ENCODE data around the gene GRIN1. TPM values are rescaled to one million over a fixed set of nuclear protein-coding genes. Genes with fewer than 3 reads are reported as not detected.

Gene GRIN1
- total RNA-seq, 6 experiments from 2014 or later: not detected

DNA sequence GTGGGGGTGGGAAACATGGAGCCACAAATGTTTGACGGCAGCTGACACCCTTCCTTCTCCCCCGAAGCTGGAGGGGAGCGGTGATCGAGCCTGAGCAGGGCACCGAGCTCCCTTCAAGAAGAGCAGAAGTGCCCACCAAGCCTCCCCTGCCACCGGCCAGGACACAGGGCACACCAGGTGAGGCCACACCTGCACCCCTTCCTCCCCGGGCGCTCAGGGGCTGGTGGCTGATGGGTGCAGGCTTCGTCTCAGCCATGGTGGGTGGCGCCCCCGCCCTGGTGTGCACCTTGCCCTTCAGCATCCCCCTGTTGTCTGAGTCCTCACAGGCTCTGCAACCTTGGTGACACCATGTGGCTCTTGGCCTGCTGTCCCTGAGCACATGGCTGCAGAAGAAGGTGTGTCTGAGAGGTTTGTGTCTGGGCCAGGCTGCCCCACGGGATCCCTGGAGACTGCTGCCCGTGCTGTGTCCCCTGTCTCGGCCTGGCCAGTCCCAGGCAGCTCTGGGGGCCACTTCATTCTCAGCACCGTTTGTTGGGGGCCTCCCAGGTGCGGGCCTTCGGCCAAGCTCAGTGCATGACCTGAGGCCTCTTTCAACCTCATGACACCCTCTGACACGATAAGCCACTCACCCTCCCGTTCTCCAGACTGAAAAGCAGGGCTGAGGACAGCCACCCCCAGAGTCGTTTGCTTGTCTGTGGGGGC is 41.0 kb upstream of the GRIN1 start:
- Histone ChIP-seq H3K4me3 (no peak overlapping the region), H3K4me1 (no peaks in the 10 kb centered on the region), H3K36me3 (peaks cover 0 to 29% (median 7%) of the 10 kb centered on the region in 4 donors), H3K27me3 (no peaks in the 10 kb centered on the region), H3K9me3 (no peaks in the 10 kb centered on the region), H3K27ac (no peak overlapping the region)
- ATAC-seq (peak in 1 of 4 donors; percentile 10), DNase-seq (no peak)
- no peak for TF ChIP-seq POLR2A (IDR thresholded peaks at IDR 0.05)
- TF ChIP-seq, protein P1, sequence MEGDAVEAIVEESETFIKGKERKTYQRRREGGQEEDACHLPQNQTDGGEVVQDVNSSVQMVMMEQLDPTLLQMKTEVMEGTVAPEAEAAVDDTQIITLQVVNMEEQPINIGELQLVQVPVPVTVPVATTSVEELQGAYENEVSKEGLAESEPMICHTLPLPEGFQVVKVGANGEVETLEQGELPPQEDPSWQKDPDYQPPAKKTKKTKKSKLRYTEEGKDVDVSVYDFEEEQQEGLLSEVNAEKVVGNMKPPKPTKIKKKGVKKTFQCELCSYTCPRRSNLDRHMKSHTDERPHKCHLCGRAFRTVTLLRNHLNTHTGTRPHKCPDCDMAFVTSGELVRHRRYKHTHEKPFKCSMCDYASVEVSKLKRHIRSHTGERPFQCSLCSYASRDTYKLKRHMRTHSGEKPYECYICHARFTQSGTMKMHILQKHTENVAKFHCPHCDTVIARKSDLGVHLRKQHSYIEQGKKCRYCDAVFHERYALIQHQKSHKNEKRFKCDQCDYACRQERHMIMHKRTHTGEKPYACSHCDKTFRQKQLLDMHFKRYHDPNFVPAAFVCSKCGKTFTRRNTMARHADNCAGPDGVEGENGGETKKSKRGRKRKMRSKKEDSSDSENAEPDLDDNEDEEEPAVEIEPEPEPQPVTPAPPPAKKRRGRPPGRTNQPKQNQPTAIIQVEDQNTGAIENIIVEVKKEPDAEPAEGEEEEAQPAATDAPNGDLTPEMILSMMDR (IDR thresholded peaks at IDR 0.05): no peak
- intact Hi-C loops (cut with DNase I): loop anchor here in 1 of 2 donors (10.0 kb wide), 1 partner anchor 297 kb away; no protein-coding TSS in a partner anchor
- no CpG with 5 or more reads among the region's 20 CpGs for WGBS (ENCODE audit: insufficient coverage, low coverage, low lambda C conversion rate, missing lambda C conversion rate)

DNA sequence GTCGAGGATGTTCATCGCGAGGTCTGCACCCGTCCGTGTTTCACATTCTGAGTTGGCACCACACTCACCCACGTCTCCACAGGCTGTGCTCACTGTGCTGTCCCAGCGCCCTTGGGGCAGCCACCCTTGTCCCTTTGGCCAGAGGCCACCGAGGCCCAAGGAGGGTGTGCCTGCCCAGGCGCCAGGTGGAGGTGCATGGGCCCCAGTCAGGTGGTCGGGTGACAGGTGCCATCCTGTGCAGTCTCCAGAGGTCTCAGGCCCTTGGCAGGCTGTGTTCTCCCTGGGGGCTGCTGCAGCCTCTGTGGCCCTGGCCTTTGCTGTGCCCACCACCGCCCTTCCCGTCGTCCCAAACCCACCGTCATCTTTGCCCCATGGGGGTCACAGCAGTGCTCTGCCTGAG is 39.7 kb upstream of the GRIN1 start:
- TF ChIP-seq POLR2A (IDR thresholded peaks at IDR 0.05): no peak
- TF ChIP-seq, protein P1 (IDR thresholded peaks at IDR 0.05): no peak
- DNase-seq (no peak), ATAC-seq (peak in 1 of 4 donors; percentile 37)
- no peak overlapping the region for H3K27ac ChIP-seq
- H3K36me3 ChIP-seq: peaks cover 0 to 35% (median 7%) of the 10 kb centered on the region in 4 donors
- H3K4me3 ChIP-seq: no peak overlapping the region
- WGBS (ENCODE audit: insufficient coverage, low coverage, low lambda C conversion rate, missing lambda C conversion rate): no CpG with 5 or more reads among the region's 14 CpGs
- H3K27me3 ChIP-seq: no peaks in the 10 kb centered on the region
- H3K4me1 ChIP-seq: no peaks in the 10 kb centered on the region
- no peaks in the 10 kb centered on the region for H3K9me3 ChIP-seq
- intact Hi-C loops (cut with DNase I): loop anchor here in 1 of 2 donors (10.0 kb wide), 1 partner anchor 296 kb away; no protein-coding TSS in a partner anchor

DNA sequence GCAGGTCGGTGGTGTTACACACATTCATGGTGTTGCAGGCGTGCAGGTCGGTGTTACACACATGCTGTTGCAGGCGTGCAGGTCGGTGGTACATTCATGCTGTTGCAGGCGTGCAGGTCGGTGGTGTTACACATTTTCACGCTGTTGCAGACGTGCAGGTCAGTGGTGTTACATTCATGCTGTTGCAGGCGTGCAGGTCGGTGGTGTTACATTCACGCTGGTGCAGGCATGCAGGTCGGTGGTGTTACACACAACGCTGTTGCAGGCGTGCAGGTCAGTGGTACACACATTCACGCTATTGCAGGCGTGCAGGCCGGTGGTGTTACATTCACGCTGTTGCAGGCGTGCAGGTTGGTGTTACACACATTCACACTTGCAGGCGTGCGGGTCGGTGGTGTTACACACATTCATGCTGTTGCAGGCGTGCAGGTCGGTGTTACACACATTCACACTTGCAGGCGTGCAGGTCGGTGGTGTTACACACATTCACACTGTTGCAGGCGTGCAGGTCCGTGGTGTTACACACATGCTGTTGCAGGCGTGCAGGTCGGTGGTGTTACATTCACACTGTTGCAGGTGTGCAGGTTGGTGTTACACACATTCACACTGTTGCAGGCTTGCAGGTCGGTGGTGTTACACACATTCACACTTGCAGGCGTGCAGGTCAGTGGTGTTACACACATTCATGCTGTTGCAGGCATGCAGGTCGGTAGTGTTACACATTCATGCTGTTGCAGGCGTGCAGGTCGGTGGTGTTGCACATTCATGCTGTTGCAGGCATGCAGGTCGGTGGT is 35.6 kb upstream of the GRIN1 start:
- no peaks in the 10 kb centered on the region for H3K9me3 ChIP-seq
- no peaks in the 10 kb centered on the region for H3K27me3 ChIP-seq
- 90% methylated on average over 26 of the region's 37 CpGs for WGBS (ENCODE audit: insufficient coverage, low coverage, low lambda C conversion rate, missing lambda C conversion rate)
- no peak for DNase-seq
- no peak overlapping the region for H3K4me3 ChIP-seq
- H3K27ac ChIP-seq: no peak overlapping the region
- no peak for TF ChIP-seq POLR2A (IDR thresholded peaks at IDR 0.05)
- TF ChIP-seq, protein P1 (IDR thresholded peaks at IDR 0.05): no peak
- no peaks in the 10 kb centered on the region for H3K4me1 ChIP-seq
- no peak for ATAC-seq
- H3K36me3 ChIP-seq: peaks cover 0 to 51% (median 6%) of the 10 kb centered on the region in 4 donors
- intact Hi-C loops (cut with DNase I): no loop called here

DNA sequence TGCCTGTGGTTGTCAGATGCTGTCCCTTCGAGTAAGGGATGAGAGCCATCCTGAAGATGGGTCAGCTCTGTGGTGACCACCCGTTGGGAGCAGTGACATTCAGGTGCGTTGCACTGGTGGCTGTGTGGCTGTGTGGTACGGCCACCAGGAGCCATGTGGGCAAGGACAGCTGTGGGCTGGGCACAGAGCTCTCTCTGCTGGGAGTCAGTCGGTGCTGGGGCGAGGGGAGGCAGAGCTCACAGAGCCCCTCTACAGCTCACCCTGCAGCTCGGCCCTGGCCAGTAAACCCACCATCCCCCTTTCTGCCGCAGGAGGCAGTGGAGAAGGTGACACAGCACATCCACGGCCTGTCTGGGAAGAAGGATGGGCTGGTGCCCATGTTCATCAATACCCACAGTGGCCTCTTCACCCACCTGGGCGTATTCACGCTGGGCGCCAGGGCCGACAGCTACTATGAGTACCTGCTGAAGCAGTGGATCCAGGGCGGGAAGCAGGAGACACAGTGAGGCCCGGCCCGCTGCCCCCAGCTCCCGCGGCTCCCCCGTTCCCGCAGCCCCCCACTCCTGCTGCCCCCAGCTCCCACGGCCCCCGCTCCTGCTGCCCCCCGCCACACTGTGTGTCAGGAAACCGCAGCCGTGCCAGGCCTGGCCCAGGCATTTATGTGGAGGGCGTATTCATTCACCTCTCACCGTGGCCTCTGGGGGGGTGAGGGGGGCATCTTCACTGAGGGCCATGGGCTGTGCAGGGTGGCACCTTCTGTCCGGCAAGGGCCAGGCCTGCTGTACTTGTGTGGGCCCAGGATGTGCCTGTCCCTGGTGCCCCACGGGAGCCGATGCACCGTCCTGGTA is 32.9 kb upstream of the GRIN1 start:
- H3K27ac ChIP-seq: no peak overlapping the region
- H3K4me3 ChIP-seq: no peak overlapping the region
- intact Hi-C loops (cut with DNase I): no loop called here
- DNase-seq (no peak), ATAC-seq (no peak)
- no peaks in the 10 kb centered on the region for H3K27me3 ChIP-seq
- peaks cover 0 to 46% (median 5%) of the 10 kb centered on the region in 4 donors for H3K36me3 ChIP-seq
- 98% methylated on average over 9 of the region's 31 CpGs for WGBS (ENCODE audit: insufficient coverage, low coverage, low lambda C conversion rate, missing lambda C conversion rate)
- no peaks in the 10 kb centered on the region for H3K9me3 ChIP-seq
- H3K4me1 ChIP-seq: no peaks in the 10 kb centered on the region
- no peak for TF ChIP-seq POLR2A (IDR thresholded peaks at IDR 0.05)
- TF ChIP-seq, protein P1 (IDR thresholded peaks at IDR 0.05): no peak

Data from right lobe of liver (tissue), 6 donors.